ENCODE measurements around the gene LIME1.

DNA sequence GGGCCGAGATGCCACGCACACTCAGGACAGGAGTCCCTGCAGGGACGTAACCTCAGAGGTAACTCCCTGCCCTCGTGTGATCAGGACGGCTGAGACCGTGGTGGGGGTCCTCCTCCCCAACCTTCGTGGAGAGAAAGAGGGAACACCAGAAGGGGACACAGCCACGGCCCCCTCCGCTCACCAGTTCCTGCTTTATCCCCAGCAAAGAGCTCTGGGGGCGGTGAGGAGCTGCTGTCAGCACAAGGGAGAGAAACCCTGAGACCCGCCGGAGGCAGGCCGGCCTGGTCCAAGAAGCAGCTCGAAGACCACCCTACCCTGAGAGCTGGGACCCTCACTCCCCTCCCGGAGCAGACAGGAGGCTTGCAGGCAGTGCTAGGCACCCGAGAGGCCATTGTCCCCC lies 47.5 kb downstream of the LIME1 start:
- TF ChIP-seq CTCF (IDR thresholded peaks at IDR 0.05) (no peak), POLR2A (IDR thresholded peaks at IDR 0.05) (no peak)
